Uterus (tissue), 4 donors: ENCODE results near the gene ZNF594. TPM values are rescaled to one million over a fixed set of nuclear protein-coding genes. Genes with fewer than 3 reads are reported as not detected.
"Not testable (repeated sequence)": the region's sequence is repeated elsewhere in the genome, so short reads cannot be mapped to it uniquely, and the experiment has no call there.

Experiments used
- DNase-seq, 2 donors: peaks; one replicate each; pipeline ENCODE4 v3.0.0-alpha.2; 2019 to 2020
- H3K27ac ChIP-seq, 2 donors: fragments of 200-600 bp; sonication (generic); 1 replicate in 1 of 2; 2 replicates in 1 of 2; pipeline ENCODE4 v1.5.1; 2016 to 2018
- H3K27me3 ChIP-seq, 2 donors: fragments of 200-600 bp; sonication (generic); one replicate each; pipeline ENCODE4 v1.5.1; 2018 to 2019; ENCODE audit warnings: control low read depth in 1 of 2
- H3K36me3 ChIP-seq, 2 donors: fragments of 200-600 bp; sonication (generic); one replicate each; pipeline ENCODE4 v1.5.1; 2019; ENCODE audit warnings: control low read depth in 1 of 2
- H3K4me1 ChIP-seq, 2 donors: fragments of 200-600 bp; sonication (generic); one replicate each; pipeline ENCODE4 v1.5.1; 2018 to 2019; ENCODE audit warnings: control low read depth in 1 of 2
- H3K4me3 ChIP-seq, 2 donors: fragments of 200-600 bp; sonication (generic); 1 replicate in 1 of 2; 2 replicates in 1 of 2; pipeline ENCODE4 v1.5.1; 2018 to 2019; ENCODE audit warnings: mild to moderate bottlenecking in 1 of 2
- H3K9me3 ChIP-seq, 2 donors: fragments of 200-600 bp; sonication (generic); one replicate each; pipeline ENCODE4 v1.5.1; 2019; ENCODE audit warnings: control low read depth in 1 of 2
- POLR2A ChIP-seq, 2 donors: fragments of 450-650 bp; IDR thresholded peaks; one replicate each; pipeline ENCODE4 v1.6.1; 2016; ENCODE audit warnings: antibody characterized with exemption in 2 of 2, mild to moderate bottlenecking in 1 of 2, moderate library complexity in 1 of 2
- intact Hi-C: fragments of 100-400 bp; cut with DNase I; formaldehyde crosslinking; loops from one replicate; pipeline ENCODE4 v1.15.1; 2023; ENCODE audit warnings: low total_unique reads
- total RNA-seq, 4 donors: library from RNA; depleted of rRNA in 3 of 4; stranded (reverse); fragments of >200 nt in 3 of 4; gene quantifications; one replicate each; pipeline versions ENCODE4 v1.1.0 to v1.2.4, GENCODE V29; 2014 to 2023
- TF ChIP-seq, protein P1 (sequence below), 4 experiments: fragments of 200-600 bp in 2 of 4; fragments of 450-650 bp in 2 of 4; sonication (generic) in 2 of 4; IDR thresholded peaks; one replicate each; pipeline ENCODE4 v1.5.1; 2016 to 2019; ENCODE audit warnings: antibody characterized with exemption in 4 of 4, mild to moderate bottlenecking in 2 of 4, moderate library complexity in 1 of 4
- donor health status: DM: yes; HTN: yes; CAD: no.

Gene ZNF594
- total RNA-seq, 4 donors from 2014 or later, result 7.9 to 43.3 (median 14.3) TPM

DNA sequence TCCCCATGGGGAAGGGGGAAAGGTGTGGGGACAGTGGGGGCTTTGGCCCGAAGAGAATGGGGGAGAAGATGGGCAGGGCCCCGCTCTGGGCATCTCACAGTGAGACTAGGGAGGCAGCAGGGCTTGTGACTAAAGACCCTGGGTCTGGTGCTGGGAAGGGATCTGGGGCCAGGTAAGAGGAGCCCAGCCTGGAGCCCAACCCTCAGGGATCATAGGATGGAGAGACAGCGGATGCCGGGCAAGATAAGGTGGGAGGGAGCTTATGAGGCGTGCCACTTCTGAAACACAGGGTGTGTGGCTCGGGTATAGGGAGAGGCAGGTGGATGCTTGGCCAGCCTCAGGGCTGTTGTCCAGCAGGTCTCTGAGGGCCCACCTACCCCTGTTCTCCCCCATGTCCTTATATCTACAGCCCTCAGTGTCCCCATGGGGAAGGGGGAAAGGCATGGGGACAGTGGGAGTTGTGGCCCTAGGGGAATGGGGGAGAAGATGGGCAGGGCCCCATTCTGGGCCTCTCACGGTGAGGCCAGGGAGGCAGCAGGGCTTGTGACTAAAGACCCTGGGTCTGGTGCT, 60.4 kb downstream of the ZNF594 start:
- Histone ChIP-seq H3K36me3 (no peaks in the 10 kb centered on the region), H3K4me1 (no peaks in the 10 kb centered on the region), H3K27ac (no peak overlapping the region), H3K9me3 (no peaks in the 10 kb centered on the region), H3K27me3 (no peaks in the 10 kb centered on the region), H3K4me3 (no peak overlapping the region)
- TF ChIP-seq, protein P1, sequence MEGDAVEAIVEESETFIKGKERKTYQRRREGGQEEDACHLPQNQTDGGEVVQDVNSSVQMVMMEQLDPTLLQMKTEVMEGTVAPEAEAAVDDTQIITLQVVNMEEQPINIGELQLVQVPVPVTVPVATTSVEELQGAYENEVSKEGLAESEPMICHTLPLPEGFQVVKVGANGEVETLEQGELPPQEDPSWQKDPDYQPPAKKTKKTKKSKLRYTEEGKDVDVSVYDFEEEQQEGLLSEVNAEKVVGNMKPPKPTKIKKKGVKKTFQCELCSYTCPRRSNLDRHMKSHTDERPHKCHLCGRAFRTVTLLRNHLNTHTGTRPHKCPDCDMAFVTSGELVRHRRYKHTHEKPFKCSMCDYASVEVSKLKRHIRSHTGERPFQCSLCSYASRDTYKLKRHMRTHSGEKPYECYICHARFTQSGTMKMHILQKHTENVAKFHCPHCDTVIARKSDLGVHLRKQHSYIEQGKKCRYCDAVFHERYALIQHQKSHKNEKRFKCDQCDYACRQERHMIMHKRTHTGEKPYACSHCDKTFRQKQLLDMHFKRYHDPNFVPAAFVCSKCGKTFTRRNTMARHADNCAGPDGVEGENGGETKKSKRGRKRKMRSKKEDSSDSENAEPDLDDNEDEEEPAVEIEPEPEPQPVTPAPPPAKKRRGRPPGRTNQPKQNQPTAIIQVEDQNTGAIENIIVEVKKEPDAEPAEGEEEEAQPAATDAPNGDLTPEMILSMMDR (IDR thresholded peaks at IDR 0.05), result no peak
- no peak for TF ChIP-seq POLR2A (IDR thresholded peaks at IDR 0.05)
- intact Hi-C loops, result no loop called here
- no peak for DNase-seq

DNA sequence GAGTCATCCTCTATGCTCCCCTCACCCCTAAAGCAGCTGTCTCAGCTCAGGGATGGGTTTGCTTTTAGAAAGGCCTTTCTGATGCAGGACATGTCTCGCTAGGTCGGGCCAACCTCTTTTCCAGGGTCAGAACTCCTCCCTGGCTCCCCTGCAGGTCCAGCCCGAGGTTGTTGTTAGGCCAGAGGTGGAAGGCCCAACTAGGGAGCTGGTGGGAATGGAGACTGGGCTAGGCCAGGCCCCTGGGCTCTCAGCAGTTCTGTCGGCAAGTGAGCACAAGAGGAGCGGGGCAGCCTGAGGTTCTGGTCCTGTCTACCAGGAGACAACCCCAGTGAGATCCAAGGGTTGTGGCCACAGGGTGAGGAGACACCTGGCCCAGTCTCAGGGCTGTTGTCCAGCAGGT, 61.0 kb downstream of the ZNF594 start:
- H3K27ac ChIP-seq, H3K27me3 ChIP-seq, H3K36me3 ChIP-seq, H3K4me3 ChIP-seq, DNase-seq, H3K4me1 ChIP-seq, intact Hi-C loops, H3K9me3 ChIP-seq: not testable (repeated sequence)

- DNase-seq, H3K27ac ChIP-seq, H3K4me1 ChIP-seq, H3K36me3 ChIP-seq, H3K4me3 ChIP-seq, H3K9me3 ChIP-seq, H3K27me3 ChIP-seq, intact Hi-C loops: not testable (repeated sequence)
Measured at GRCh38 chr17:5130261-5130660, 61.4 kb downstream of the ZNF594 start.

DNA sequence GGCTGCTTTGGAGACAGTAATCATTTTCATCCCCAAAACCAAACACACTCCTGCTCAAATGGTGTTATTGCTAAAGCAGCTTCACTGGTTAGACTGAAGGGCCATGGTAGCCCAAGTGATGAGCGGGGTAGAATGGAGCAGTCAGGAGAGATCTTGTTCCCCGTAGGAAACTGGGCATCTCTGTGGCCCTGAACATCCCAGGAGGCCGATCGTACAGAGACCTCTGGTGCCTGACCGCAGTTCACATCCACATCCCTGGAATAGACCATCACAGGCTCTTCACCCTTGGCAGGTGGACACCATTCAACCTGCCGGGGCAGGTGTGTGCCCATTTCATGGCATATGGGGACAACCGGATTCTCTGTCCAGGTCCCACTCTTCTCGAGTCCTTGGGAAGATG, 61.9 kb downstream of the ZNF594 start:
- DNase-seq, H3K4me1 ChIP-seq, H3K27me3 ChIP-seq, H3K36me3 ChIP-seq, H3K9me3 ChIP-seq, H3K4me3 ChIP-seq, intact Hi-C loops, H3K27ac ChIP-seq: not testable (repeated sequence)

Other genes starting within 250 kb of the ZNF594 start
- 100 to 1,000 TPM; 170 to 396 (median 304) TPM for gene PFN1, start 243.3 kb downstream of the ZNF594 start, total RNA-seq
- gene ENO3, start 240.7 kb downstream of the ZNF594 start, total RNA-seq, result 1 to 10 TPM in 3 of 4 donors, not detected in 1; 2.8 to 3.7 (median 3.6) TPM
- 10 to 100 TPM; 18.4 to 58.3 (median 34.0) TPM for gene SPAG7, start 224.1 kb downstream of the ZNF594 start, total RNA-seq
- 10 to 100 TPM in 3 of 4 donors, 1 to 10 TPM in 1; 7.3 to 80.8 (median 12.7) TPM for gene CAMTA2, start 204.2 kb downstream of the ZNF594 start, total RNA-seq
- 1 to 10 TPM in 1 of 4 donors, not detected in 3; 3.4 TPM for gene INCA1, start 194.3 kb downstream of the ZNF594 start, total RNA-seq
- gene KIF1C, start 193.9 kb downstream of the ZNF594 start, total RNA-seq, result 100 to 1,000 TPM in 1 of 4 donors, 10 to 100 TPM in 3; 22.9 to 140 (median 30.5) TPM
- under 1 TPM in 1 of 4 donors, not detected in 3; 0.55 TPM for gene SLC52A1, start 156.4 kb downstream of the ZNF594 start, total RNA-seq
- 1 to 10 TPM; 1.5 to 8.6 (median 5.3) TPM for gene ZFP3, start 113.4 kb downstream of the ZNF594 start, total RNA-seq
- 10 to 100 TPM in 1 of 4 donors, 1 to 10 TPM in 2, under 1 TPM in 1; 0.51 to 12.7 (median 6.1) TPM for gene ZNF232, start 80.0 kb downstream of the ZNF594 start, total RNA-seq
- 1 to 10 TPM in 1 of 4 donors, under 1 TPM in 2, not detected in 1; 0.21 to 2.6 (median 0.97) TPM for gene USP6, start 75.8 kb downstream of the ZNF594 start, total RNA-seq
- gene SCIMP, start 43.0 kb upstream of the ZNF594 start, total RNA-seq, result under 1 TPM in 2 of 4 donors, not detected in 2; 0.62 to 0.91 TPM
- gene RABEP1, start 90.4 kb upstream of the ZNF594 start, total RNA-seq, result 10 to 100 TPM; 14.9 to 59.7 (median 38.8) TPM
- gene NUP88, start 227.8 kb upstream of the ZNF594 start, total RNA-seq, result 10 to 100 TPM; 24.7 to 69.8 (median 52.3) TPM
- 10 to 100 TPM; 38.7 to 78.8 (median 46.9) TPM for gene RPAIN, start 228.3 kb upstream of the ZNF594 start, total RNA-seq
- 10 to 100 TPM; 49.2 to 98.4 (median 80.7) TPM for gene C1QBP, start 247.3 kb upstream of the ZNF594 start, total RNA-seq